Activated CD8-positive, alpha-beta memory T cell treated with anti-CD3 and anti-CD28 coated beads for 36 hours (primary cell): ENCODE results near the gene USP50. TPM values are rescaled to one million over a fixed set of nuclear protein-coding genes. Genes with fewer than 3 reads are reported as not detected.
"Not testable (repeated sequence)": the region's sequence is repeated elsewhere in the genome, so short reads cannot be mapped to it uniquely, and the experiment has no call there.

Source experiments
- CTCF ChIA-PET: fragments of 350-600 bp; sonication (Branson Sonifier 250); formaldehyde crosslinking; loops from one replicate; lab custom pipeline; 2021; ENCODE audit warnings: antibody characterized with exemption; lab: Charles Lee
- POLR2A ChIA-PET: fragments of 350-600 bp; sonication (Branson Sonifier 250); formaldehyde crosslinking; loops from one replicate; lab custom pipeline; 2021; ENCODE audit warnings: antibody characterized with exemption; lab: Charles Lee
- total RNA-seq, 2 experiments: library from RNA; stranded (reverse); gene quantifications; one replicate each; pipeline ENCODE4 v1.2.3, GENCODE V29; 2021

Gene USP50
- total RNA-seq, 2 experiments from 2014 or later: 0.21 TPM; not detected in 1

DNA sequence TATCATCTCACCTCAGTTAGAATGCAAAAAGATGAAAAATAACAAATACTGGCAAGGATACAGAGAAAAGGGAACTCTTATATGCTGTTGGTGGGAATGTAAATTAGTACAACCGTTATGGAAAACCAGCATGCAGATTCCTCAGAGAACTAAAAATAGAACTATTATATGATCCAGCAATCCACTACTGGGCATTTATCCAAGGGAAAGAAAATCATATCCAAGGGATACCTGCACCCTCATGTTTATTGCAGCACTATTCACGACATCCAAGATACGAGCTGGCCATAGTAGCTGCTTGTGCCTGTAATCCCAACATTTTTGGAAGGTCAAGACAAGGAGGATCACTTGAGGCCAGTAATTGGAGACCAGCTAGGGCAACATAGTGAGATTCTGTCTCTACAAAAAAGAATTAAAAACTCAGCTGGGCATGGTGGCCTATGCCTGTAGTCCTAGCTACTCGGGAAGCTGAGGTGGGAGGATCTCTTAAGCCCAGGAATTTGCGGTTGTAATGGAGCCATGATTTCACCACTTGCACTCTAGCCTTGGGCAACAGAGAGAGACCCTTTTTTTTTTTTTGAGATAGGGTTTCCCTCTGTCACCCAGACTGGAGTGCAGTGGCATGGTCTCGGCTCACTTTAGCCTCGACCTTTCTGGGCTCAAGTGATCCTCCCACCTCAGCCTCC is 26.6 kb downstream of the USP50 start:
- ChIA-PET POLR2A (no interaction called here), CTCF (interaction anchor here (1.1 kb wide), 1 partner anchor 11 kb away, joined by 3 read pairs; no protein-coding TSS in a partner anchor)

DNA sequence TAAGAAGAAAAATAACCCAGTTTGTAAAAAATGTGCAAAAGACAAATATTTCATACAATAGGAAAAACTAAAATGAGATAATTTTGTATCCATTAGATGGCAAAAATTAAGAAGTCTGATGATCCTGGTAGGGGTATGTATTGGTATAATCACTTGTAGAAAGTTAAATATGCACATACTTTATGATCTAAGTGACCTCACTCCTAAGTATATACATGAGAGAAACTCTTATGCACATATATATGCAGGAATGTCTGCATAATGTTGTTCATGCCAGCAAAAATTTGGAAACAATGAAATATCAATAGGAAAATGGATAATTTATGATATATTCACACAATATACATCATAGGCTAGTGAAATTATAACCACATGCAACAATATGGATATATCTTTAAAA is 33.5 kb downstream of the USP50 start:
- POLR2A ChIA-PET: no interaction called here
- CTCF ChIA-PET: interaction anchor here (0.7 kb wide), 1 partner anchor 1447 kb away, joined by 5 read pairs; no protein-coding TSS in a partner anchor

DNA sequence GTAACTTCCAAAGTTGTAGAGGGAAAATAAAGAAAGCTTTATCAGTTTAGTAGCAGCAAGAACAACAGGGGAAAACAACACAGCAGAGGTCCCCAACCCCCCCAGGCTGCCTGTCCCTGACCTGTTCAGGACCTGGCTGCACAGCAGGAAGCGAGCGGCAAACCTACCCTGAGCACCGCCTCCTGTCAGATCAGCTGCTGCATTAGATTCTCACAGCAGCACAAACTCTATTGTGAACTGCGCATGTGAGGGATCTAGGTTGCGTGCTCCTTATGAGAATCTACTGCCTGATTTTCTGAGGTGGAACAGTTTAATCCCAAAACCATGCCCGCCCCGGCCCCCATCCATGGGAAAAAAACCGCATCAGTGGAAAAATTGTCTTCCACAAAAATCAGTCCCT is 40.3 kb downstream of the USP50 start:
- POLR2A ChIA-PET: no interaction called here
- CTCF ChIA-PET: interaction anchor here (0.5 to 1.5 kb wide), 3 partner anchors 9 to 275 kb away, joined by 3 to 5 read pairs (median 4); no protein-coding TSS in a partner anchor

DNA sequence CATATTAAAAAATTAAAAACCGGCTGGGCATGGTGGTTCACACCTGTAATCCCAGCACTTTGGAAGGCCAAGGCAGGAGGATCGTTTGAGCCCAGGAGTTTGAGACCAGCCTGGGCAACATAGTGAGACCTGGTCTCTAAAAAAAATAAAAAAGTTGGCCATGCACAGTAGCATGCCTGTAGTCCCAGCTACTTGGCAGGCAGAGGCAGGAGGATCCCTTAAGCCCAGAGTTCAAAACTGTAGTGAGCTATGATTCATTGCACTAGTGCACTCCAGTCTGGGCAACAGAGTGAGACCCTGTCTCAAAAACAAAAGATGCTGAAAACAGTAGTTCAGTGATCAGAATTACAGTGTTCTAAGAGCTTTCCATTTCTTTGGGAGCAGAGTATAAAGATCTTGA is 40.8 kb downstream of the USP50 start:
- ChIA-PET CTCF (interaction anchor here (0.6 to 1.5 kb wide), 2 partner anchors 9 to 274 kb away, joined by 3 to 4 read pairs; no protein-coding TSS in a partner anchor), POLR2A (interaction anchor here (0.9 kb wide), 1 partner anchor 81 kb away, joined by 4 read pairs; the partner anchor contains the start of gene USP8)

DNA sequence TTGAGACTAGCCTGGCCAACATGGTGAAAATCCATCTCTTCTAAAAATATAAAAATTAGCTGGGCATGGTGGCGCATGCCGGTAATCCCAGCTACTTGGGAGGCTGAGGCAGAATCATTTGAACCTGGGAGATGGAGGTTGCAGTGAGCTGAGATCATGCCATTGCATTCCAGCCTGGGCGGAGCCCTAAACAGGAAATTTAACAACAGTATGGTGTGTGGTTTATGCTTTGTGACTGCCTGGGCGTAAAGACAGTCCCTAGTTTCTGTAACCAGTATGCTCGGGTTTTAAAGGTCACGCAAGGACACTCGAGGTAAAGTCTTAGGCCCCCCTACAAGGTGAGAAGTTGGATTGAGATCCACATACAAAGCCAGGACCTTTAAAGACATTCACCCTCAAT is 43.3 kb downstream of the USP50 start:
- CTCF ChIA-PET: interaction anchor here (0.6 kb wide), 1 partner anchor 171 kb away, joined by 3 read pairs; no protein-coding TSS in a partner anchor
- POLR2A ChIA-PET: no interaction called here

DNA sequence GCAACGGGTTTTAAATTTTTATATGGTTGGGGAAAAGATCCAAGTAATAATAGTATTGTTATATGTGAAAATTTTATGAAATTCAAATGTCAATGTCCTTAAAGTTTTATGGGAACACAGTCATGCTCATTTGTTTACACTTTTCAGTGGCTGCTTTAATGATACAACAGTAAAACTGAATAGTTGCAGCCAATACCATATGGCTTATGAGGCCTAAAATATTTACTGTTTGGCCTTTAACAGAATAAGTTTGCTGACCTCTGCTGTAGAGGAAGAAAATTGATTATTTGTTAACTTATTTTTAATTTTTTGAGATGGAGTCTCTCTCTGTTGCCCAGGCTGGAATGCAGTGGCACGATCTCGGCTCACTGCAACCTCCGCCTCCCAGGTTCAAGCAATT is 44.7 kb downstream of the USP50 start:
- POLR2A ChIA-PET: no interaction called here

DNA sequence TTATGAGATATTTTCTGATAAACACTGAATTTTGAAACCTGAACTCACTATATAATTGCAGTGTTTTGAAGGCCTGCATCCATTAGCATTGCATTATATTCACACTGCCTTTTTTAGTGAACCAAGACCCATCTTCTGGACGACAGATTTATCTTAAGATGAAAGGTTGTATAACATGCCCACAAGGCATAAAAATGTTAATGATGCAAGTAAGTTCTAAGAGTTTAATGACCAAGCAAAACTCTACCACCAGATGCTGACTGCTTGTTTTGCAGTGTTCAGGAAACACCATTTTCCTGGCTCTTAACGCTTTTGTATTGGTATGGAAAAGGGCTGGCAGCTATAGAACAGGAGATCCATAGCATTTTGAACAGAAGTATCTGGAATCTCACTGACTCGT is 46.1 kb downstream of the USP50 start:
- ChIA-PET CTCF (interaction anchor here (0.6 kb wide), 1 partner anchor 94 kb away, joined by 3 read pairs; no protein-coding TSS in a partner anchor), POLR2A (no interaction called here)

More for the DNA sequence above, 44.7 kb downstream of the USP50 start:
- CTCF ChIA-PET: no interaction called here

DNA sequence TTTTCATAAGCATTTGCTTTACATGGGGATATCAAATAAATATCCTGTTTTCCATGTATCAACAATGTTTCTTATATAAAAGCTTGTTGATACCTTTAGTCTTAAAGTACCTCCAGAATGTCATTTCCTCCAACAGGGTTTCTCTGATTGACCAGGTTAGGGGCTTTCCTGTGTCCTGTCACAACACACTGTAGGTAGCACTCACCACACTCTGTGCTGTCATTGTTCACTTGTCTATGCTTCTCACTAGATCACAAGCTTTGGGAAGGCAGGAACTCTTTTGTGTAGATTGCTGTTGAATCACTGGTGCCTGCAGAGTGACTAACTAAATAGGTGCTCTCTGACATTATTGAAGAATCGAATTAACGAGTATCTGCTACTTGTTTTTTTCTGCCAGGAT is 49.8 kb downstream of the USP50 start:
- POLR2A ChIA-PET: no interaction called here
- CTCF ChIA-PET: interaction anchor here (0.9 kb wide), 1 partner anchor 9 kb away, joined by 3 read pairs; no protein-coding TSS in a partner anchor

DNA sequence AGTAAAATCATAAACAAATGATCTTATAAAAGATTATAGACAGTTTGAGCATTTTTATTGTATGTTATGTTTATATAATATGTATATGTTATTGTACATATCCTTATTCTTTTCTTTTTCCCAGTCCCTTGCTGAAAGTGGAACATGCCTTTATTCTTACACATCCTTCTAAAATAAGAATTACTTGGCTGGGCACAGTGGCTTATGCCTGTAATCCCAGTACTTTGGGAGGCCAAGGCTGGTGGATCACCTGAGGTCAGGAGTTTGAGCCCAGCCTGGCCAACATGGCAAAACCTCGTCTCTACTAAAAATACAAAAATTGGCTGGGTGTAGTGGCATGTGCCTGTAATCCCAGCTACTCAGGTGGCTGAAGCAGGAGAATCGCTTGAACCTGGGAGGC is 51.9 kb downstream of the USP50 start:
- POLR2A ChIA-PET, CTCF ChIA-PET: not testable (repeated sequence)

DNA sequence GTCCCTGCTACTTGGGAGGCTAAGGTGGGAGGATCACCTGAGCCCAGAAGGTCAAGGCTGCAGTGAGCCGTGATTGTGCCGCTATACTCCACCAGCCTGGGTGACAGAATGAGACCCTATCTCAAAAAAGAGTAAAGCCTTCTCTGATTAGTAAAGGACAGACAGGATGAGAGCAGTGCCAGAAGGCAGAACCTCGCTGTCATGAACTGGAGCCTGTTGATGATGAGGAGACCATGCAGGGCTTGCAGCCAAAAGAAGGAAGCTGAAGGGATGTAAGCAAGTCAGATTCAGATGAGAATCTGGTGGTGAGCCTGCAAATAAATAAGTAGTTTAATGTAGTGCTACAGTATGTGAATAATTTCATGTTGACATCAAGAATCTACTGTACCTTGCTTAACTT is 52.8 kb downstream of the USP50 start:
- CTCF ChIA-PET: no interaction called here
- POLR2A ChIA-PET: interaction anchor here (0.6 kb wide), 1 partner anchor 59 kb away, joined by 3 read pairs; no protein-coding TSS in a partner anchor

DNA sequence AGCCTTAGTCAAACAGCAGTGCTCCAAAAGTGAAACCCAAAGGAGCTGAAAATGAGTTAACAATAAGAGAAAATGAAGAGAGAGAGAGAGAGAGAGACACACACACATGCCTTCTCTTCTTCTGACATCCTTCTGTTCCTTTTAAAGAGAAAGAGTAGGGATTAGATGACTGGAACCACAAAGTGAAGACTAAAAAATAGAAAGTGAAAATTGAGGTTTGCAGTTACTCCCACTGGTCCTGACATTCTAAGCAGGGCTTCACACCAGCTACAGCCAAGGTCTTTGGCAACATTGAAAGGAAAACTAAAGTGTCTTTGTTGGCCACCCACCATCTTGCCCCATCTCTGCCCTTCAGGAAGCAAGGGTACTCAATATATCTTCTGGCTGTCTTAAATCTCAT is 59.2 kb downstream of the USP50 start:
- CTCF ChIA-PET: no interaction called here
- POLR2A ChIA-PET: no interaction called here

DNA sequence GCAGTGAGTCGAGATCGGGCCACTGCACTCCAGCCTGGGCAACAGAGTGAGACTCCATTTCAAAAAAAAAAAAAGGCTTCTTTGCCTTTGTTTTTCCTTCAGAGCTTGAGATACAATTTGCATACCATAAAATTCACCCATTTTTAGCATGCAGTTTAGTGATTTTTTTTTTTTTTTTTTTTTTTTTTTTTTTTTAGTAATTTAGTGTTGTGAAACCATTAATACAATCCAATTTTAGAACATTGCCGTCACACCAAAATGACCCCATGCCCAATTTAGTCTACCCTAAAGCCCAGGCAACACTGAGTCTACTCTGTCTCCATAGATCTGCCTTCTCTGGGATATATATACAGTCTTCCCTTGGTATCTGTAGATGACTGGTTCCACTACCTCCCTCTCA is 61.1 kb downstream of the USP50 start:
- ChIA-PET CTCF (interaction anchor here (0.6 to 0.7 kb wide), 2 partner anchors 73 to 394 kb away, joined by 3 to 7 read pairs; no protein-coding TSS in a partner anchor), POLR2A (no interaction called here)

DNA sequence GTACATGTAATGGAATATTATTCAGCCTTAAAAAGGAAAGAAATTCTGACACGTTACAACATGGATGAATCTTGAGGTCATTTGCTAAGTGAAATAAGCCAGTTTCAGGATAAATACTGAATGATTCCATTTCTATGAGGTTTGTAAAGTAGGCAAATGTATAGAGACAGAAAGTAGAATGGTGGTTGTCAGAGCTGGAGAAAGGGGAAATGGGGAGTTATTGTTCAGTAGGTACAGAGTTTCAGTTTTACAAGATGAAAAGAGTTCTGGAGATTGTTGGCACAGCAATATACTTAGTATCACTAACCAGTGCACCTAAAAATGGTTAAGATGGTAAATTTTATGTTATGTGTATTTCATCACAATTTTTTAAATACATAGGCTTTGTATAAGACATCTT is 61.7 kb downstream of the USP50 start:
- POLR2A ChIA-PET: no interaction called here
- CTCF ChIA-PET: interaction anchor here (0.6 to 0.7 kb wide), 2 partner anchors 72 to 394 kb away, joined by 3 to 7 read pairs; no protein-coding TSS in a partner anchor

DNA sequence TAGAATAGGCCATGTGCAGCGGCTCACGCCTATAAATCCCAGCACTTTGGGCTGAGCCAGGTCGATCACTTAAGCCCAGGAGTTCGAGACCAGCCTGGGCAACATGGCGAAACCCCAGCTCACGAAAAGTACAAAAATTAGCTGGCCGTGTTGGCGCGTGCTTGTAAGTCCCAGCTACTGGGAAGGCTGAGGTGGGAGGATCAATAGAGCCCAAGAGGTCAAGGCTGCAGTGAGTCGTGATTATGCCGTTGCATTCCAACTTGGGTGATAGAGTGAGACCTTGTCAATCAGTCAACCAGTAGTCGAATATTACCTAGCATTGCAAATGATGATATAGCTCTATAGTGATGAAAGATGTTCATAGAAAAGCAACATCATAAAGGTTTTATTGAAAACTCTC is 70.3 kb downstream of the USP50 start:
- ChIA-PET CTCF (no interaction called here), POLR2A (no interaction called here)

DNA sequence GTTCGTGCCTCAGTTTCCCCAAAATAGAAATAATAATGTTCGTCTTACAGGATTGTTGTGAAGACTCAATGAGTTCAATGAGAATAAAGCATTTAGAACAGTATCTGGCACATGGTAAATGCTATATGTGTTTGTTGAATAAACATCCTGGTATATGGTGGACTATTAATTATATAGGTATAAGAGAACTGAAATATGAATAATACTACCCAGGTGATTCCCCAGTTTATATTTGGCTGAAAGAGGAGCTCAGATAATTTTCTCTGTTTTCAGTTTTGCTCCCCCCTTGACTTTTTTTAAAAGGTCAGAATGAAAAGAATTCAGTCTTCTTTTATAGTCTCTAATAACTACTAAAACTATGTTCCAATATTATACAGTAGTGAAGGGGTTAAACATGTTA is 75.4 kb downstream of the USP50 start:
- CTCF ChIA-PET: no interaction called here
- POLR2A ChIA-PET: no interaction called here

DNA sequence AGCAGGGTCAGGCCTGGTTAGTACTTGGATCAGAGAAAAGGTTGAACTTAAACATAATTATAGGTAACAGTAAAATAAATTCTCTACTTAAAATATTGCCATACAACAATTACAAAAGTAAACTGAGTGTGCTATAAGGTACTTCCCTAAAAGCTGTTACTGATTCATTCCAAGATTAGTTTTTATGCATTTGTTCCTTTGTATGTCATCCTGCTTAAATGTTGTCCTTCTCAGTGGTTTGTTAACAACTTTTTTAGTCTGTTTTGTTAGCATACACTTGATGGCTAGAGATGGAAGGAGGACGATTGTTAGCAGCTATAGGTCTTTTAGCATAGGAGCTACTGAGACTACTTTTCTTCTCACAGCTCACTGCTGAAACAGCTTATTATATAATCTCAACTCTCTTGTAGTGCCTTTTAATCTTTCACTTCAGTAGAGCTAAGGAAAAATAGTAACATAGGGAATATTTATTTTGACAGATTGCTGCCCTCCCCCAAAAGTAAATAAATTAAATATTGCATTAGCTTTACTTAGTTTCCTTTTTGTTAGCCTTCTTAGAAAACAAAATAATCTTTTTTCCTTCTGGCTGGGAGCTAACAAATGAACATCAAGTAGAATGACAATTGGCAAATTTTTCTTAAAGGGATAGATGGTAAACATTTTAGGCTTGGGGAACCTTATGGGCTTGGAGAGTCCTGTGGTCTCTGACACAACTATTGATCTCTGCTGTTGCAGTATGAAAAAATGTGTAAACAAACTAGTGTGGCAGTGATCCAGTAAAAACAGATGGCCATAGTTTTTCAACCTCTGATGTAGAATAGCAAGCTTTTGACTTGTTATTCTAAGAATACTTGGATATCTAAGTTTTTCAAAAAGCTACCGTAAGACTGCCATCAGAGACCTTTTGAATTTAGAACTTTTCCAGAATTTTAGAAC is 82.8 kb downstream of the USP50 start:
- CTCF ChIA-PET: interaction anchor here (0.6 kb wide), 1 partner anchor 1271 kb away, joined by 3 read pairs; no protein-coding TSS in a partner anchor
- POLR2A ChIA-PET: no interaction called here

DNA sequence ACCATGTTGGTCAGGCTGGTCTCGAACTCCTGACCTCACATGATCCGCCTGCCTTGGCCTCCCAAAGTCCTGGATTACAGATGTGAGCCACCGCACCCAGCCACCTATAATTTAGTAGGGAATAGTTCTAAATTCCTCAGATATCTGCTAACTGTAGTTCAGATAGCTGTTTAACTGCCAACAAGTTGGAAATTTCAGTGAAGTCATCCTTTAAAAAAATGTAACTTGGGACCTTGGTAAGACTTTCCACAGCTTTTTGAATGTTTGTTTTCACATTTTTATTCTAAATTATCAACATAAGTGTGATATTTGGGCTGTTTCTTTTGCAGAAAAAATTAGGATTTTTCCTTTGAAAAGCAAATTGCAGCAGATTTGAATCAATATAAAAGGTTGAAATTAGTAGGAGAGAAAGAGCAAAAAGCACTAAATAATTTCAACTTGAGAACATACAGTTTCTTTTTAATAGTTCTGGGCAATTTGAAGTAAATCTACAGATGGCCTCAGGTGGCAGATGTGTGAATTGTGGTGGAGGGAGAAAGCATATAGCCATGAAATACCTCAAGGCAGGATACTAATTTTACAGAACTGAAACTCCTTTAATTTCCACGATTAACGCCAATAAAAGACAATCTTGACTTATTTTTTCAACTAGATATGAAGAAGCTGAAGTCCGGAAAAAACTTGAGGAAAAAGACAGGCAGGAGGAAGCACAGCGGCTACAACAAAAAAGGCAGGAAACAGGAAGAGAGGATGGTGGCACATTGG is 87.9 kb downstream of the USP50 start:
- CTCF ChIA-PET: no interaction called here
- POLR2A ChIA-PET: no interaction called here

DNA sequence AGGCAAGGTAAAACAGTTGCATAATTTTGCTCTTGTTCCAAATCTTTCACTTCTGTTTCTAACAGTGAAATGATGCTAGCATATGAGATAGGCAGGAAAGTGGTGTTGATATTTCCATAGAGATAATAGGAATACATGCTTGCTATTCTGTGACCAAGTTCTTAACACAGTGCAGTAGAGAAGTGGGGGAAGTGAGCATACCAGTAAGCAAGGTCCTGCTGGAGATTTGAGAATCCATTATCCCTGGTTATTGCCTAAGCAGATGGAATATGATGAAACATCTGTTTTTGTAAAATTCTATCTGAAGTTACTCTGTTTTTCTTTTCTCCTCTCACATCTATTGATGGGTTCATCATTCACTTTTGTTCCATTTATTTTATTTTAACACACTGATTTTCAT is 93.5 kb downstream of the USP50 start:
- ChIA-PET CTCF (interaction anchor here (0.7 kb wide), 2 partner anchors 103 to 492 kb away, joined by 4 read pairs; no protein-coding TSS in a partner anchor), POLR2A (no interaction called here)
